Mucosa of descending colon (tissue), 3 donors: ENCODE data around the gene GIPC2. TPM values are rescaled to one million over a fixed set of nuclear protein-coding genes. Genes with fewer than 3 reads are reported as not detected.
"Not testable (repeated sequence)": the region's sequence is repeated elsewhere in the genome, so short reads cannot be mapped to it uniquely, and the experiment has no call there.

Experiments used
- ATAC-seq: fragments of 200-7000 bp; cut with Tn5 transposase; one replicate; pipeline ENCODE4 v1.9.1; 2020; ENCODE audit warnings: mild to moderate bottlenecking, moderate library complexity
- DNase-seq, 3 donors: peaks; one replicate each; pipeline ENCODE4 v3.0.0-alpha.2; 2020
- H3K36me3 ChIP-seq: fragments of 200-600 bp; one replicate; pipeline ENCODE4 v1.8.0; 2021; ENCODE audit warnings: low read depth, mild to moderate bottlenecking
- H3K4me1 ChIP-seq: fragments of 200-600 bp; one replicate; pipeline ENCODE4 v1.8.0; 2021; ENCODE audit warnings: low read depth, mild to moderate bottlenecking
- H3K4me3 ChIP-seq: fragments of 200-600 bp; one replicate; pipeline ENCODE4 v1.8.0; 2021; ENCODE audit warnings: mild to moderate bottlenecking
- H3K9me3 ChIP-seq: fragments of 200-600 bp; one replicate; pipeline ENCODE4 v1.8.0; 2021; ENCODE audit warnings: mild to moderate bottlenecking
- intact Hi-C, 2 donors: fragments of 100-400 bp; cut with DNase I in 1 of 2; cut with micrococcal nuclease in 1 of 2; formaldehyde crosslinking; loops; one replicate each; pipeline versions ENCODE4 v1.11.0 to v1.11.1; 2022; cut with DNase I, micrococcal nuclease
- total RNA-seq, 3 donors: library from RNA; stranded (reverse); fragmentation: NEBNext Ultra II Directional in 2 of 3; extraction: Animal tissue kit (Norgen Biotek cat#: 25700) in 2 of 3; gene quantifications; one replicate each; pipeline versions ENCODE4 v1.2.1 to v1.2.4, GENCODE V29; 2021 to 2023
- TF ChIP-seq, protein P1 (sequence below): fragments of 200-600 bp; IDR thresholded peaks from one replicate; pipeline ENCODE4 v1.8.0; 2022; ENCODE audit warnings: antibody characterized with exemption, mild to moderate bottlenecking
- donor health status: DM: no; HTN: no; CAD: no; lungs with moderate emphysema.
- donor health status: DM: no; HTN: no; CAD: no.
- donor health status: DM: no; HTN: yes; CAD: no.

Gene GIPC2
- total RNA-seq, 3 donors from 2014 or later, result 12.8 to 34.7 (median 27.9) TPM

GRCh38 chr1:78113156-78113916 is 67.6 kb downstream of the GIPC2 start:
- Histone ChIP-seq H3K4me1 (no peaks in the 10 kb centered on the region), H3K4me3 (no peak overlapping the region), H3K36me3 (no peaks in the 10 kb centered on the region), H3K9me3 (no peaks in the 10 kb centered on the region)
- ATAC-seq (no peak), DNase-seq (no peak)
- TF ChIP-seq, protein P1, sequence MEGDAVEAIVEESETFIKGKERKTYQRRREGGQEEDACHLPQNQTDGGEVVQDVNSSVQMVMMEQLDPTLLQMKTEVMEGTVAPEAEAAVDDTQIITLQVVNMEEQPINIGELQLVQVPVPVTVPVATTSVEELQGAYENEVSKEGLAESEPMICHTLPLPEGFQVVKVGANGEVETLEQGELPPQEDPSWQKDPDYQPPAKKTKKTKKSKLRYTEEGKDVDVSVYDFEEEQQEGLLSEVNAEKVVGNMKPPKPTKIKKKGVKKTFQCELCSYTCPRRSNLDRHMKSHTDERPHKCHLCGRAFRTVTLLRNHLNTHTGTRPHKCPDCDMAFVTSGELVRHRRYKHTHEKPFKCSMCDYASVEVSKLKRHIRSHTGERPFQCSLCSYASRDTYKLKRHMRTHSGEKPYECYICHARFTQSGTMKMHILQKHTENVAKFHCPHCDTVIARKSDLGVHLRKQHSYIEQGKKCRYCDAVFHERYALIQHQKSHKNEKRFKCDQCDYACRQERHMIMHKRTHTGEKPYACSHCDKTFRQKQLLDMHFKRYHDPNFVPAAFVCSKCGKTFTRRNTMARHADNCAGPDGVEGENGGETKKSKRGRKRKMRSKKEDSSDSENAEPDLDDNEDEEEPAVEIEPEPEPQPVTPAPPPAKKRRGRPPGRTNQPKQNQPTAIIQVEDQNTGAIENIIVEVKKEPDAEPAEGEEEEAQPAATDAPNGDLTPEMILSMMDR, result no peak
- intact Hi-C loops, result loop anchor here in 1 of 2 donors (10.0 kb wide), 1 partner anchor 169 kb away; no protein-coding TSS in a partner anchor

- Histone ChIP-seq H3K36me3 (no peaks in the 10 kb centered on the region), H3K4me1 (no peaks in the 10 kb centered on the region), H3K4me3 (no peak overlapping the region), H3K9me3 (no peaks in the 10 kb centered on the region)
- peak; percentile 95 for ATAC-seq
- intact Hi-C loops, result loop anchor here in 1 of 2 donors (10.0 kb wide), 1 partner anchor 169 kb away; no protein-coding TSS in a partner anchor
- DNase-seq, result peak in 2 of 3 donors; percentile 41 to 83
- TF ChIP-seq, protein P1, result peak; percentile 64
These were observed 68.5 kb downstream of the GIPC2 start for GRCh38 chr1:78114034-78114956.

DNA sequence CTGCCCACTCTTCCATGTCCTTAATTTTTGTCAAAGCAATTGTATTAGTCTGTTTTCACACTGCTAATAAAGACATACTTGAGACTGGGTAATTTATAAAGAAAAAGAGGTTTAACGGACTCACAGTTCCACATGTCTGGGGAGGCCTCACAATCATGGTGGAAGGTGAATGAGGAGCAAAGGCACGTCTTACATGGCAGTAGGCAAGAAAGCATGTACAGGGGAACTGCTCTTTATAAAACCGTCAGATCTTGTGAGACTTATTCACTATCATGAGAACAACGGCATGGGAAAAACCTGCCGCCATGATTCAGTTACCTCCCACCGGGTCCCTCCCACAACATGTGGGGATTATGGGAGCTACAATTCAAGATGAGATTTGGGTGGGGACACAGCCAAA is 74.7 kb downstream of the GIPC2 start:
- intact Hi-C loops, H3K9me3 ChIP-seq, DNase-seq, H3K36me3 ChIP-seq, H3K4me1 ChIP-seq, ATAC-seq, H3K4me3 ChIP-seq: not testable (repeated sequence)

GRCh38 chr1:78121710-78122109 is 75.9 kb downstream of the GIPC2 start:
- H3K4me1 ChIP-seq, result no peaks in the 10 kb centered on the region
- TF ChIP-seq, protein P1, result no peak
- H3K4me3 ChIP-seq, result no peak overlapping the region
- ATAC-seq, result no peak
- H3K9me3 ChIP-seq, result no peaks in the 10 kb centered on the region
- DNase-seq, result no peak
- intact Hi-C loops, result no loop called here
- H3K36me3 ChIP-seq, result no peaks in the 10 kb centered on the region

GRCh38 chr1:78122389-78122788 is 76.6 kb downstream of the GIPC2 start:
- no peak for DNase-seq
- Histone ChIP-seq H3K4me1 (no peaks in the 10 kb centered on the region), H3K4me3 (no peak overlapping the region), H3K9me3 (no peaks in the 10 kb centered on the region), H3K36me3 (no peaks in the 10 kb centered on the region)
- TF ChIP-seq, protein P1, result no peak
- intact Hi-C loops, result no loop called here
- no peak for ATAC-seq

GRCh38 chr1:78126506-78126905 is 80.7 kb downstream of the GIPC2 start:
- H3K36me3 ChIP-seq, result no peaks in the 10 kb centered on the region
- TF ChIP-seq, protein P1, result no peak
- H3K4me1 ChIP-seq, result no peaks in the 10 kb centered on the region
- ATAC-seq (no peak), DNase-seq (no peak)
- intact Hi-C loops, result no loop called here
- H3K4me3 ChIP-seq, result no peak overlapping the region
- H3K9me3 ChIP-seq, result no peaks in the 10 kb centered on the region
